HG03175 (cell line): ENCODE measurements around the gene CD93.

Experiments used
- ATAC-seq: cut with Tn5 transposase; IDR thresholded peaks from one replicate; pipeline ENCODE4 v1.9.1; 2021; ENCODE audit warnings: mild to moderate bottlenecking, moderate library complexity; ENCODE audit not compliant: unreplicated experiment

Gene CD93

DNA sequence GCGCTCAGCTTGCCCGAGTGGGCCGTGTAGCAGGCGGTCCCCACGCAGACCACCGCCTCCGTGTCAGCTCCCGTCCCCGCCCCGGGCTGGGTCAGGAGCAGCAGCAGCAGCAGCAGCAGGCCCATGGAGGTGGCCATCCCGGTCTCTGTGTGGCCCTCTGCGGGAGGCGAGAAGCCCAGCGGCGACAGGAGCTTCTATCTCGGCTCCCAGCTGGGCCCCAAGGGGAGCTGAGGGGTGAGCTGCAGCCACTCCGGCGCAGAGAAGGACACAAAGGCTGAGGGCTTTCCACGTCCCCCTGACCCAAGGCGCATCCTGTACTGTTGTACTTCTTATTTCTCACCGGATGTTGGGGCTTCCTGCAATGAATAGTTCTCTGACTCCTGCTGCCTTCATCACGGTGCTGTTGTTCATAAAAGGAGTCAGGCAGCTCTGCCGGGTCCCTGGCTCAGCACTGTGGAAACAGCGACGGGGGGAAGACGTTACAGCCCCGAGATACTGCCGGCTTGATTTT, at the start of gene CD93:
Gene CD93 (minus strand): TSS at position 269 of the 511 bp plus-strand sequence. CDS start 132 bp downstream, at position 137.
- ATAC-seq: peak; percentile 60

GRCh38 chr20:23133560-23133998, 47.5 kb upstream of the CD93 start:
- ATAC-seq: no peak

GRCh38 chr20:23132930-23133559, 46.9 kb upstream of the CD93 start:
- ATAC-seq: no peak

GRCh38 chr20:23132293-23132929, 46.3 kb upstream of the CD93 start:
- ATAC-seq: no peak

DNA sequence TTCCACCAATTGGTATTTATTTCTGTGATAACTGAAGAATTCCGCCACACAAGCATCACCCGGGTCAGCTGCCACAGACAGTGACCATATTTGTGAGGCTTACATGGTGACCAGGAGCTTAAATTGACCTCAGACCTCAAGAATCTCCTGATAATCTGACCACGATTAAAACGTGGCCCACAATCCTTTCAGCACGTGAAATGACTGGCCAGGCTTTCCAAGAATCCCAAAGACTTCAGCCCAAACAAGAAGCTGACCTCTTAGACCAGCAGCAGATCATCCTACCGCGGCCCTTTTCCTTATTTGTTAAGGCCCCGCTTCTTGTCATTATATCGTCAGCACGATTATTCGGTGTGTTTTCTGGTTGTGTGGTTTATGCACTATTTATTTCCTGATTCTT, 45.6 kb upstream of the CD93 start:
- no peak for ATAC-seq

DNA sequence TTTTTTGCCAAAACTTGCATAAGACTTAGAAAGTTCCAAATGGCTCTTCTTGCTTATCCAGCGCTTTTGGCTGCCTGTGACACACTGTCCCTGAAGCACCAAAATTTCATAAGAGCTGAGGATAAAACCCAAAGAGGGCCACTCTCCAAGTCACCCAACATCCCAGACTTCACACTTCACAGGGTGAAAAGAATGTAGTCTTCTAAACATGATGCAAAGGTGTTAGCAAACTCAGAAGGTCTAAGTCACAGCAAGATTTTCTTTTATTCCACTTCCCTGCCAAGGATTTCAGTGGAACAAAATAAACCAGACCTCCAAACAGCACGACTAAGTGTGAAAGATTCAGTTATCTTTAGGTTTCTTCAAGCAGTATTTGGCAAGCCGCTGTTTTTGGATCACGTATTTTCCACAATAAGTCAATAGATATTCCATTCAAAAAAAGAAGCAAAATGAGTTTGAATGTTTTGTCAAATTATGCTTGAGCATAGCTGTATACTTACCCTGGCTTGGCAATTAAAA, 44.6 kb upstream of the CD93 start:
- no peak for ATAC-seq

DNA sequence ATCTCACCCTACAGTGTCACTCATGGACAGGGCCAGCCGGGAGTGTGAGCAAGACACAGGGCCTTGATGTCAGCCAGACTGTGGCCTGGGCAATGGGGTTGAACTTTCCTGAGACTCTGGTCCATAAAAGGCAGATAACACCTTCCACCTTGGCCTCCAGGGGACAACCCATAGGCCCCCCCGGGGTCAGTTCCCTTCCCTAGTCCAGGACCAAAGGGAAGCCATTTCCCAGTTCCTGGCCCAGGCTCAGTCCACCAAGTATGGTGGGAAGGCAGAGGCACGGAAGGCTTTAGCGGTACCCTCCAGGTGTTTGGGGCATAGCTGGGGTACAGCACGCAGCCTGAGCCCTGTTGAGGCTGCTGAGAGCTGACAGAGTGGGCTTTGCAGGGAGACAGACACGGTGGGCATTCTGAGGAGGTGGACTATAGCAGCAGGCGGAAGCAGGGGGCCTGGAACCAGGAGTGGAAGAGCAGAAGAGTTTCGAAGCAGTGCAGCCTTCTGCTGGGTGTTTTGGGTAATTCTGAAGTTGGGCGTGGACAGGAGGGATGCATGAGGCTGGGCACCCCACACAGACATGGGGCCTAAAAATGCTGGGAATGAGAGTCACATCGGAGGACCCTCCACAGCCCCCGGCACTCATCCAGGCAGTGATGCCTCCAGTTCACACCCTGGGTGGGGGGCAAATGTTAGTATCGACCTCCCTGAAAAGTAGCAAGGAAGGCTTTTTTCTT, 43.9 kb upstream of the CD93 start:
- ATAC-seq: no peak

DNA sequence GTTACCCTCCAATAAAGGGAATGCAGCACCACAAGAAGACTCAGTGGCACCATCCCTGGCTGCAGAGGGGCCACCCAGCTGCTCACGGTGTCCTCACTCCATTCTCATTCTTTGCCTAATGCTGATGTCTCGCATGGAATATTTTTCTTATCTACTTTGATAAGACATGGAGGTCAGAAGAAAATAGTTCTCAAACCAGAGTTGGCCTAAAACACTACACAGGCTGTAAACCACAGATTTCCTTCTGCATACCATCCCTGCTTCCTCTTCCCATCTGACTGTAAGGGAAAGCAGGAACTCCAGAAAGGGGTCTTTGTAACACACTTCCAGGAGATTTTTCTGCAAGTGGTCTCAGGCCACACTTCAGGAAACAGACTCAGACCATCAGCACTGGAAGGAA, 43.1 kb upstream of the CD93 start:
- ATAC-seq: no peak

DNA sequence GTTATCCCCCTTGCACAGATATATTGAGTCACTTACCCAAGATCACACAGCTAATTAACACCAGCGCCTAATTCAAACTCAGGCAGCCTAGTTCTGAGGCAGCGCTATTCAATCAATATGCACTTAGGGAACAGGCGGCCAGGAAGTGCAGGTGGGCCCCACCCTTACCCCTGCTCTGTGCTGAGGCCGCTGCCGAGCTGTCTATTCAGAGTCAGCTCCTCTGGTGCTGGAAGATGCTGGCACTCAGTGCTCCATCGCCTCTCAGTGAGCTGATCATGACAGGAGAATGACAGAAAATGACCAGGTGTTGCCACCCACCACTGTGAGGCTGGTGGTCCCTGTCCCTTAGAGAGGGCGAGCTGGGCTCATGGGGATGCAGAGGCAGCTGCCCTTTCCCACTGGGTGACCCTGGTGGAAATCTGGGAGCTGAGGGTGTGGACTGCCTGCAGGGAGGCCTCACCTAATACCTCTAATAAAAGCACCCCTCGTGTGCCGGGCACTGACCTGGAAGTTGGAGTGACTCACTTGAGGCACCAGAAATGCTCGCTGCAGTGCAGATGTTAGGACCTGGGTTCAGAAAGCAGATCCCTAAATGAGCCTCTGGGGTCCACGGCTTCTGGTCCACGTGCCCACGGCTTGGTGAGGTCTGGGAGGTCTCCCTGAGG, 42.5 kb upstream of the CD93 start:
- no peak for ATAC-seq

- ATAC-seq: no peak
These were observed 41.6 kb upstream of the CD93 start for GRCh38 chr20:23127506-23128279.

DNA sequence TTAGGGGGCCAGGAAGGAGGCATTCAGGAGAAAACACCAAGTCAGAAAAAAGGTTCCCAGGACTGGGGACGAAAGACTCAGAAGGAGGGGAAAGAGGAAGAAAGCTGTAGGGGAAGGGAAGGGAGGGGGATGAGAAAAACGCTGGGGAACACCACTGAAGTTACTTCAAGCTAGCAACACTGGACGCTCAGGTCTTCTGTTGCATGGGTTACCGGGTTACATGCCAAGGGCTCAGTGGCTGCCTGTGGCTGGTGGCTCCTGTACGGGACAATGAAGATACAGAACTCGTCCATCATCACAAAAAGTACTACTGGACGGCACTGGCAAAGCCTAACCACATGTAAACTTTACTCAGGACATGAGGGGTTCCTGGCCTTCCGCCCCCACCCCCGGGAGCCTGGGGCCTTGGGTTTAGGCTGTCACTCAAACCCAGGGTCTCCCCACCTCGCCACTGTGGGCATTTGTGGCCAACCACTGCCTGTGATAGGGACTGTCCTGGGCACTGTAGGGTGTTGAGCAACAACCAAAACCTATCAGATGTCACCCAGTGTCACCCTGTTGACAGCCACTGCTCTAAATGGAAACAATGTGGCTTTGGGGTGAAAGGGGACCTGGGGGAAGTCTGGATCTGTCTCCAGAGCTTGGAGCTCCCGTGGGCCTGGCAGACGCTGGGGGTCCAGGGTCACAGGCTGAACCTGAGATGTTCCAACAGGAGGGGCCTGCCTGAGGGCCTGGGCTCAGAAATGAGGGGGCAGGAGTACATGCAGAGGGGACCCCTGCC, 40.3 kb upstream of the CD93 start:
- ATAC-seq: no peak

DNA sequence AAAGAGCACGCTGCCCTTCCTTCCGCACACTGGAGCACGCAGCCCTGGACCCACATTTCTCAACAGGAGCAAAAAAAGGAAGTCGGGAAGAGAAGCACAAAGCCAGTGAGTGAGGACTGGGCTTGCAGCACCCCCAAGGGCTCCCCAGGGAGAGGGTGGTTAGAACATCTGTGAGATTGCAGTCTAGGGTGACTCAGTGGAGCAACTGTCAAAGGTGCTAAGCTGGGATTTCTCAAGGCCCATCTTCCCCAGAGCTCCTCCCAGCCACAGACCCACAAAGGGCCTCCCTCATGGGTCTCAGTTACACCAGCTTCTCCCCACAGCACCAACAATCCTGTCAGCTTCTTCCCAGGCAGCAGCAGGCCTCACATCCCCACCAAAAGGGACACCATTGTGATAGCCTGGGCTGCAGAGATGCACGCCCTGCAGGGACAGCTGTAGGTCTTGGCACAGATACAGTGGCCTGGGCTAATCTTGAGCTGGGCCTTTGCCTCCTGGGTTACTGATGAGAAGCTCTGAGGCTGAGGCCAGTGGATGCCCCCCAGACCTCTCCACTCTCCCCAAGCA, 39.6 kb upstream of the CD93 start:
- ATAC-seq: no peak

DNA sequence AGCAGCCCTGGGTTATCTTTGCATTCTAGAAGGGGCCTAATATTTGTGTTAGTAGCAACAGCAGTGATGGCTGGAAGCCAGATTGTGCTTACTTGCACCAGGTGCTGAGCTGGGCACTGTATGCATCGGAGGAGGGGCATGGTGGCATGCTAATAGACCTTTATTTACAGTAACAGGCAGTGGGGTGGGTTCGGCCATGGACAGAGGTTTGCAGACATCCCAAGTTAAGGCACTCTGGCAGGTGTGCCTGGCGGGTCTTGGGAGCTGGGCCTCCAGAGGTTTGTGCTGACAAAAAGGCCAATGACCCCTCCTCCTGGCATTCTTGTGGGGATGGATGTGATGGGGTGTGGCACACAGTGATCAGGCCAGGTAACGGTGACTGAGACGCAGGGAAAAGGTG, 39.0 kb upstream of the CD93 start:
- ATAC-seq: no peak

GRCh38 chr20:23123886-23124285, 37.8 kb upstream of the CD93 start:
- ATAC-seq: no peak

DNA sequence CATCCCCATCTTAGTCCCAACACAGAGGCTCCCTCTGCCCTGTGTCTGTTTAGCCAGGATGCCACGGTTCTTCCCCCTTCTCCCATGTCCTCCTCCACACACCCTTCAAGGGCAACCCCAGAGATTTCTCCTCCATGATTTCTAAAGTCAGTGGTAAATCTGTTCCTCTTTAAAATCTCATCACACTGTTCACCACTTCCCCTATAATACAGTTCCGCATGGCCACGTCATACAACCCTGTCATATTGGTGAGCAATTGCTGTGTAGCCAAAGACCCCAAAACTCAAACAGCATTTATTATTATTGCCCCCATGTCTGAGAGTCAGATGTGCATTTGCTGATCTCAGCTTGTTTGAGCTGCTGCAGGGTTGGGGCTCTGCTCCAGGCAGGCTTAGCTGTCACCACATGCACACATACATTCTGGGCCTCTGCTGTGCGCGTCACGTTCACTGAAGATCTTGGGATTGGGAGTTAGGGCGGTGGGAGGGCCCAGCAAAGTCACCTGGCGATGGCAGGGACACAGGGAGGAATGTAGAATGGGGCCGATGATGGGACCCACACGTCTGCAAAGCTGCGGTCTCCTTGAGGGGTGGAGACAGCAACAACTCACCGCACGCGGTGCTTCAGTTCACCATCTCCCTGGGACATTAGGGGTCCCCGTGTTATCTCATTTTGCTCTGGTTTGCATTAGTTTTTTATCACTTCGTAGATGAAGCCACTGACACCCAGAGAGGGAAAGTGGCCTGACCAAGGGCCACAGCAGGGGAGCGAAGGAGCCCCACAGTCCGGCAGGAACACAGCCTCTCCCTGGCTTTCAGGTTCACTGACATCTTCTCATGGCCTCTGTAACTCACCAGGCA, 36.9 kb upstream of the CD93 start:
- no peak for ATAC-seq

GRCh38 chr20:23122321-23122720, 36.2 kb upstream of the CD93 start:
- ATAC-seq: no peak

GRCh38 chr20:23121751-23122320, 35.7 kb upstream of the CD93 start:
- ATAC-seq: no peak
